ENCODE results near the gene UBR7. TPM values are rescaled to one million over a fixed set of nuclear protein-coding genes. Genes with fewer than 3 reads are reported as not detected.

Gene UBR7
- polyA plus RNA-seq, 3 donors, result 30.0 to 38.0 (median 36.5) TPM

- no peak for DNase-seq (ENCODE audit: extremely low read depth in 1 of 11, low read depth in 9 of 11, low spot score in 4 of 11)
Observed at GRCh38 chr14:93183596-93184317, 23.3 kb upstream of the UBR7 start.

- DNase-seq (ENCODE audit: extremely low read depth in 1 of 11, low read depth in 9 of 11, low spot score in 4 of 11), result peak in 10 of 11 donors; percentile 59 to 85 (median 82)
Observed at GRCh38 chr14:93184391-93185348, 22.4 kb upstream of the UBR7 start, which contains the start of the genes LYSET and MOAP1. Gene LYSET (plus strand): TSS chr14:93185317. CDS start chr14:93185406, 89 bp downstream. Gene MOAP1 (minus strand): TSS chr14:93184897. CDS start chr14:93184242, 655 bp downstream.

- peak in 1 of 11 donors; percentile 9 for DNase-seq (ENCODE audit: extremely low read depth in 1 of 11, low read depth in 9 of 11, low spot score in 4 of 11)
Observed at GRCh38 chr14:93185349-93185720, 21.7 kb upstream of the UBR7 start.

- DNase-seq (ENCODE audit: extremely low read depth in 1 of 11, low read depth in 9 of 11, low spot score in 4 of 11), result no peak
Observed at GRCh38 chr14:93186466-93186865, 20.6 kb upstream of the UBR7 start.

- DNase-seq (ENCODE audit: extremely low read depth in 1 of 11, low read depth in 9 of 11, low spot score in 4 of 11), result no peak
Observed at GRCh38 chr14:93186956-93187355, 20.1 kb upstream of the UBR7 start.

- DNase-seq (ENCODE audit: extremely low read depth in 1 of 11, low read depth in 9 of 11, low spot score in 4 of 11), result no peak
Observed at GRCh38 chr14:93195316-93195999, 11.6 kb upstream of the UBR7 start.

GRCh38 chr14:93199031-93199430 is 8.0 kb upstream of the UBR7 start:
- no peak for DNase-seq (ENCODE audit: extremely low read depth in 1 of 11, low read depth in 9 of 11, low spot score in 4 of 11)

GRCh38 chr14:93200553-93200952 is 6.5 kb upstream of the UBR7 start:
- no peak for DNase-seq (ENCODE audit: extremely low read depth in 1 of 11, low read depth in 9 of 11, low spot score in 4 of 11)

- DNase-seq (ENCODE audit: extremely low read depth in 1 of 11, low read depth in 9 of 11, low spot score in 4 of 11), result no peak
Observed at GRCh38 chr14:93201155-93201704, 5.8 kb upstream of the UBR7 start.

GRCh38 chr14:93207468-93208308 is 632 bp downstream of the UBR7 start:
- DNase-seq (ENCODE audit: extremely low read depth in 1 of 11, low read depth in 9 of 11, low spot score in 4 of 11), result peak in 8 of 11 donors; percentile 31 to 52 (median 40)

GRCh38 chr14:93212432-93212831 is 5.4 kb downstream of the UBR7 start:
- no peak for DNase-seq (ENCODE audit: extremely low read depth in 1 of 11, low read depth in 9 of 11, low spot score in 4 of 11)

- no peak for DNase-seq (ENCODE audit: extremely low read depth in 1 of 11, low read depth in 9 of 11, low spot score in 4 of 11)
Observed at GRCh38 chr14:93214598-93214997, 7.5 kb downstream of the UBR7 start.

- peak in 6 of 11 donors; percentile 33 to 53 (median 37) for DNase-seq (ENCODE audit: extremely low read depth in 1 of 11, low read depth in 9 of 11, low spot score in 4 of 11)
Observed at GRCh38 chr14:93219103-93219726, 12.2 kb downstream of the UBR7 start.

- no peak for DNase-seq (ENCODE audit: extremely low read depth in 1 of 11, low read depth in 9 of 11, low spot score in 4 of 11)
Observed at GRCh38 chr14:93220509-93220908, 13.5 kb downstream of the UBR7 start.

GRCh38 chr14:93223565-93223964 is 16.5 kb downstream of the UBR7 start:
- no peak for DNase-seq (ENCODE audit: extremely low read depth in 1 of 11, low read depth in 9 of 11, low spot score in 4 of 11)

- no peak for DNase-seq (ENCODE audit: extremely low read depth in 1 of 11, low read depth in 9 of 11, low spot score in 4 of 11)
Observed at GRCh38 chr14:93228550-93228949, 21.5 kb downstream of the UBR7 start.

GRCh38 chr14:93230539-93230938 is 23.5 kb downstream of the UBR7 start:
- no peak for DNase-seq (ENCODE audit: extremely low read depth in 1 of 11, low read depth in 9 of 11, low spot score in 4 of 11)

All from renal cortex interstitium (tissue), 11 donors.